DOHH2 (cell line): ENCODE measurements around the gene PPP4R3A.
A peak's percentile ranks its signal among the peaks of the same experiment; 100 is the strongest.
"Not testable (repeated sequence)": the region's sequence is repeated elsewhere in the genome, so short reads cannot be mapped to it uniquely, and the experiment has no call there.

Experiments used
- H3F3A ChIP-seq: fragments of 200-600 bp; sonication (generic), shearing (Covaris generic); 2 replicates; pipeline ENCODE4 v1.6.0; 2016; ENCODE audit warnings: antibody characterized with exemption, mild to moderate bottlenecking; ENCODE audit not compliant: control insufficient read depth, insufficient read depth
- H3K27ac ChIP-seq: fragments of 200-600 bp; sonication (generic); 2 replicates; pipeline ENCODE4 v1.5.1; 2014; ENCODE audit warnings: low read depth, mild to moderate bottlenecking, low read length, moderate library complexity
- H3K27me3 ChIP-seq: fragments of 200-600 bp; sonication (generic); 2 replicates; pipeline ENCODE4 v1.6.1; 2014; ENCODE audit warnings: mild to moderate bottlenecking, low read length, mixed read lengths; ENCODE audit not compliant: control insufficient read depth
- H3K36me3 ChIP-seq: fragments of 200-600 bp; sonication (generic); 2 replicates; pipeline ENCODE4 v1.6.1; 2014; ENCODE audit warnings: mild to moderate bottlenecking, low read length, moderate library complexity, mixed read lengths; ENCODE audit not compliant: control insufficient read depth
- H3K4me1 ChIP-seq: fragments of 200-600 bp; sonication (generic); 2 replicates; pipeline ENCODE4 v1.6.1; 2014; ENCODE audit warnings: mild to moderate bottlenecking, low read length, mixed read lengths; ENCODE audit not compliant: control insufficient read depth
- H3K4me2 ChIP-seq: fragments of 200-600 bp; sonication (generic); 2 replicates; pipeline ENCODE4 v1.6.0; 2014; ENCODE audit warnings: mild to moderate bottlenecking, low read length, moderate library complexity
- H3K4me3 ChIP-seq: fragments of 200-600 bp; sonication (generic); 2 replicates; pipeline ENCODE4 v1.5.1; 2014; ENCODE audit warnings: mild to moderate bottlenecking, low read length, mixed read lengths
- H3K79me2 ChIP-seq: fragments of 200-600 bp; sonication (generic); 2 replicates; pipeline ENCODE4 v1.6.1; 2014; ENCODE audit warnings: mild to moderate bottlenecking, low read length, mixed read lengths; ENCODE audit not compliant: control insufficient read depth
- H3K9me2 ChIP-seq: fragments of 200-600 bp; sonication (generic); replicated peaks from 2 replicates; pipeline ENCODE4 v1.6.1; 2014; ENCODE audit warnings: mild to moderate bottlenecking, low read length, mixed read lengths; ENCODE audit not compliant: control insufficient read depth
- H3K9me3 ChIP-seq: fragments of 200-600 bp; sonication (generic); 2 replicates; pipeline ENCODE4 v1.6.1; 2014; ENCODE audit warnings: antibody characterized with exemption, low read length, mixed read lengths; ENCODE audit not compliant: control insufficient read depth, insufficient read depth
- H4K20me1 ChIP-seq: fragments of 200-600 bp; sonication (generic); 2 replicates; pipeline ENCODE4 v1.6.0; 2014; ENCODE audit warnings: low read depth, mild to moderate bottlenecking, antibody characterized with exemption, low read length, moderate library complexity; ENCODE audit not compliant: control insufficient read depth, insufficient read depth
- EZH2phosphoT487 ChIP-seq: fragments of 200-600 bp; sonication (generic); IDR thresholded peaks from 2 replicates; pipeline ENCODE4 v1.6.1; 2017; ENCODE audit warnings: borderline replicate concordance, mild to moderate bottlenecking, antibody characterized with exemption, low read length, moderate library complexity, mixed read lengths
- TF ChIP-seq, protein P1 (sequence below): fragments of 200-600 bp; sonication (generic); IDR thresholded peaks from one replicate; pipeline ENCODE4 v1.5.1; 2014; ENCODE audit warnings: antibody characterized with exemption, mild to moderate bottlenecking, low read depth, low read length; ENCODE audit not compliant: poor library complexity, severe bottlenecking

PPP4R3A gene

DNA sequence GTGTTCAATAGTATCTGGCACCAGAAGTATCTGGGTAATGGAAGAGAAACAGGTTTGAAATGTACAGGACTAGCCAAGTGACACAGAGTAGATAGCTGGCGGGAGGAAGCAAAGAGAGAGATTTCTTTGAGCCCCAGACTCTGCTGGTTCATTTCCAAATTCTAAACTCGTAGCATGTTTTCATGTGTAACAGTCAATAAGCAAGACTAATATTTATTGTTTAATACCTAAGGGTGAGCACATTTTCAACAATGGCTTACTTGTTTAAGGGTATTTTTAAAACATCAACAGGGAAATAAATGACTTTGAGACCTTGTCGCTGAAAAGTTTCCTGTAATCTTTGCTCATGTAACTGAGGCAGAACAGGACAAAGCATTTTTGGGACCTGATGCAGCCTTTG lies 80.7 kb downstream of the PPP4R3A start:
- Histone ChIP-seq H3F3A (no peaks in the 10 kb centered on the region), H3K27ac (no peak overlapping the region)
- TF ChIP-seq EZH2phosphoT487 = no peak
- TF ChIP-seq, protein P1, sequence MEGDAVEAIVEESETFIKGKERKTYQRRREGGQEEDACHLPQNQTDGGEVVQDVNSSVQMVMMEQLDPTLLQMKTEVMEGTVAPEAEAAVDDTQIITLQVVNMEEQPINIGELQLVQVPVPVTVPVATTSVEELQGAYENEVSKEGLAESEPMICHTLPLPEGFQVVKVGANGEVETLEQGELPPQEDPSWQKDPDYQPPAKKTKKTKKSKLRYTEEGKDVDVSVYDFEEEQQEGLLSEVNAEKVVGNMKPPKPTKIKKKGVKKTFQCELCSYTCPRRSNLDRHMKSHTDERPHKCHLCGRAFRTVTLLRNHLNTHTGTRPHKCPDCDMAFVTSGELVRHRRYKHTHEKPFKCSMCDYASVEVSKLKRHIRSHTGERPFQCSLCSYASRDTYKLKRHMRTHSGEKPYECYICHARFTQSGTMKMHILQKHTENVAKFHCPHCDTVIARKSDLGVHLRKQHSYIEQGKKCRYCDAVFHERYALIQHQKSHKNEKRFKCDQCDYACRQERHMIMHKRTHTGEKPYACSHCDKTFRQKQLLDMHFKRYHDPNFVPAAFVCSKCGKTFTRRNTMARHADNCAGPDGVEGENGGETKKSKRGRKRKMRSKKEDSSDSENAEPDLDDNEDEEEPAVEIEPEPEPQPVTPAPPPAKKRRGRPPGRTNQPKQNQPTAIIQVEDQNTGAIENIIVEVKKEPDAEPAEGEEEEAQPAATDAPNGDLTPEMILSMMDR = no peak

DNA sequence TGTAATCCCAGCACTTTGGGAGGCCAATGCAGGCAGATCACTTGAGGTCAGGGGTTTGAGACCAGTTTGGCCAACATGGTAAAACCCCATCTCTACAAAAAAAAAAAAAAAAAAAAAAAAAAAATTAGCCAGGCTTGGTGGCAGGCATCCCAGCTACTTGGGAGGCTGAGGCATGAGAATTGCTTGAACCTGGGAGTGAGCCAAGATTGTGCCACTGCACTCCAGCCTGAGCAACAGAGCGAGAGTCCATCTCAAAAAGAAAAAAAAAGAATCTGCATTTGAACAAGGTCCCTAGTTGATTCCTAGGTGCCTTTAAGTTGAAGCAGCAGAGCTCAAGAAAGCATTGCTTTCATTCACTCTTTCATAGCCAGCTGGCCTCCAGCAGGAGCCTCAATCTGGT lies 81.2 kb downstream of the PPP4R3A start:
- not testable (repeated sequence) for H3K9me3 ChIP-seq, H3K27ac ChIP-seq

More for the DNA sequence above, 80.7 kb downstream of the PPP4R3A start:
- peaks cover 20% of the 10 kb centered on the region for H3K4me1 ChIP-seq
- H3K4me2 ChIP-seq = no peak overlapping the region
- no peaks in the 10 kb centered on the region for H3K9me2 ChIP-seq
- H4K20me1 ChIP-seq = no peaks in the 10 kb centered on the region
- no peak overlapping the region for H3K4me3 ChIP-seq
- H3K79me2 ChIP-seq = peaks cover 33% of the 10 kb centered on the region
- H3K27me3 ChIP-seq = no peaks in the 10 kb centered on the region
- no peaks in the 10 kb centered on the region for H3K9me3 ChIP-seq
- no peaks in the 10 kb centered on the region for H3K36me3 ChIP-seq

DNA sequence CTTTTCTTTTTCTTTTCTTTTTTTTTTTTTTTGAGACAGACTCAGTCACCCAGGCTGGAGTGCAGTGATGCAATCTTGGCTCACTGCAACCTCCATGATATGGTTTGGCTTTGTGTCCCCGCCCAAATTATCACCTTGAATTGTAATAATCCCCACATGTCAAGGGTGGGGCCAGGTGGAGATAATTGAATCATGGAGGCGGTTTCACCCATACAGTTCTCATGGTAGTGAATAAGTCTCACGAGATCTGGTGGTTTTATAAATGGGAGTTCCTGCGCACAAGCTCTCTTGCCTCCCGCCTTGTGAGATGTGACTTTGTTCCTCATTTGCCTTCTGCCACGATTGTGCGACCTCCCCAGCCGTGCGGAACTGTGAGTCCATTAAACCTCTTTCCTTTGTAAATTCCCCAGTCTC lies 84.6 kb downstream of the PPP4R3A start:
- peak overlapping the region; percentile 40 for H3K4me2 ChIP-seq
- not testable (repeated sequence) for H3K9me3 ChIP-seq

More for the DNA sequence above, 81.2 kb downstream of the PPP4R3A start:
- not testable (repeated sequence) for H3K4me2 ChIP-seq, H3K27me3 ChIP-seq, H3K9me2 ChIP-seq, H3F3A ChIP-seq, H3K36me3 ChIP-seq, H4K20me1 ChIP-seq, H3K4me3 ChIP-seq
- Histone ChIP-seq H3K79me2 (peaks cover 33% of the 10 kb centered on the region), H3K4me1 (peaks cover 20% of the 10 kb centered on the region)

DNA sequence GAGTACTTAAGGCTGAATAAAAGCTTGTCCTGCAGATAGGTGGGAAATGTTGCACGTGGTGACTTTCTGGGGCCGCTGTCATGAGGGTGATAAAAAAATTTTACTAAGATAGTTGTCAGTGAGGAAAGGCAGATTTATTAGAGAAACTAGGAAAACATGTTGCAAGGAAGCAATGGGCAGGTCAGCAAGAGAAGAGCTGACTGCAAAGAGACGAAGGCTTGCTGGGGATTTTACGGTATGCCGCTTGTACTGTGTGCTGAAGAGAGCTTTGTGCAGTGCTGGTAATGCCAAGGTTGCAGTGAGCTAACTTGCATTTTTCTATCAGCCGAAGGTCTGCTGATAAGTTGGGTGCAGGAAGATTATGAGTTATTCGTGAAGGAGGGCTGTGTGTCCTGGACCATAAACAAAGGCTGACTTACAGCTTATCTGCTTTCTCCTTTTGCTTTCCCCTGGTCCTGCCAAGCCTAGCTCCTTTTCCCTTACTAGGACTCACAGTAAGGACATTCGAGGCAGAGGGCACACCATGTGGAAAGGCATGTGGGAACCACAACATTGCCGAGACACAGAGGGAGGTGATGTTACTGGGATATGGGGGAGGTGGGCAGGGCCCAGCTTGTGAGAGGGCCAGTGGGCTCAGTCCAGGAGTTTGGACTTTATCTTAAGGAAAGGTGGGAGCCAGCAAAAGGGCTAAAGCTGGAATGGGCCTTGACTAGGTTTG lies 85.1 kb downstream of the PPP4R3A start:
- H3K9me2 ChIP-seq = no peaks in the 10 kb centered on the region
- peaks cover 28% of the 10 kb centered on the region for H3K4me1 ChIP-seq
- no peaks in the 10 kb centered on the region for H3K36me3 ChIP-seq
- H3K27me3 ChIP-seq = no peaks in the 10 kb centered on the region
- no peaks in the 10 kb centered on the region for H3F3A ChIP-seq
- peaks cover 29% of the 10 kb centered on the region for H3K79me2 ChIP-seq
- H3K4me2 ChIP-seq = no peak overlapping the region
- H4K20me1 ChIP-seq = no peaks in the 10 kb centered on the region
- no peak overlapping the region for H3K27ac ChIP-seq
- no peak for TF ChIP-seq EZH2phosphoT487
- TF ChIP-seq, protein P1 = no peak
- 0 out of 2 replicates have a peak overlapping the region, but pooled peaks have one; percentile 46 for H3K4me3 ChIP-seq
- no peaks in the 10 kb centered on the region for H3K9me3 ChIP-seq

More for the DNA sequence above, 84.6 kb downstream of the PPP4R3A start:
- H3K27me3 ChIP-seq, H4K20me1 ChIP-seq, H3F3A ChIP-seq, H3K9me2 ChIP-seq, H3K36me3 ChIP-seq, H3K27ac ChIP-seq: not testable (repeated sequence)
- H3K79me2 ChIP-seq = peaks cover 33% of the 10 kb centered on the region
- peak overlapping the region; percentile 46 for H3K4me3 ChIP-seq
- peaks cover 28% of the 10 kb centered on the region for H3K4me1 ChIP-seq
